ENCODE data around the gene GALNT17. TPM values are rescaled to one million over a fixed set of nuclear protein-coding genes. Genes with fewer than 3 reads are reported as not detected.

Gene GALNT17
- total and polyA plus RNA-seq, 2 experiments from 2014 or later = 11.1 to 65.6 TPM

GRCh38 chr7:71625545-71625944 lies 493.6 kb downstream of the GALNT17 start:
- H3K36me3 ChIP-seq (ENCODE audit: insufficient read depth) = no peaks in the 10 kb centered on the region
- H3K9me2 ChIP-seq (ENCODE audit: insufficient read depth) = peaks cover 21% of the 10 kb centered on the region
- no peaks in the 10 kb centered on the region for H4K20me1 ChIP-seq (replicated peaks; ENCODE audit: insufficient read depth)
- peaks cover 7% of the 10 kb centered on the region for H3K4me1 Mint-ChIP-seq
- H3K4me3 Mint-ChIP-seq = no peak overlapping the region
- H3F3A ChIP-seq (replicated peaks; ENCODE audit: low read depth) = no peaks in the 10 kb centered on the region
- ATAC-seq (no peak), DNase-seq (ENCODE audit: low spot score) (no peak)
- peaks cover 18% of the 10 kb centered on the region for H3K36me3 Mint-ChIP-seq (ENCODE audit: low read depth)
- no peak for TF ChIP-seq EZH2phosphoT487 (IDR thresholded peaks at IDR 0.05; ENCODE audit: unreplicated experiment)
- no peak for TF ChIP-seq ETS1 (IDR thresholded peaks at IDR 0.05)
- no peak for TF ChIP-seq ZNF114 (CRISPR knock-in tag; IDR thresholded peaks at IDR 0.05)
- H3K4me2 ChIP-seq = no peak overlapping the region
- H3K9me3 Mint-ChIP-seq = peaks cover 2% of the 10 kb centered on the region; the same call in 2 of the 3 replicates
- no peak overlapping the region for H3K4me3 ChIP-seq
- H3K27me3 Mint-ChIP-seq (ENCODE audit: insufficient read depth, low read depth, poor library complexity) = peaks cover 8% of the 10 kb centered on the region
- H3K27me3 ChIP-seq (ENCODE audit: insufficient read depth) = no peaks in the 10 kb centered on the region
- H2AFZ ChIP-seq = no peak overlapping the region
- no peak overlapping the region for H3K27ac ChIP-seq (ENCODE audit: low read depth)
- H3K27ac Mint-ChIP-seq = no peak overlapping the region
- no peaks in the 10 kb centered on the region for H3K79me2 ChIP-seq (replicated peaks; ENCODE audit: insufficient read depth)
- peaks cover 8% of the 10 kb centered on the region for H3K4me1 ChIP-seq (ENCODE audit: insufficient read depth)

- no peak overlapping the region for H3K27ac Mint-ChIP-seq
- Histone ChIP-seq H2AFZ (no peak overlapping the region), H3K4me3 (no peak overlapping the region), H3K9me2 (ENCODE audit: insufficient read depth) (peaks cover 21% of the 10 kb centered on the region), H3K4me2 (no peak overlapping the region), H4K20me1 (replicated peaks; ENCODE audit: insufficient read depth) (no peaks in the 10 kb centered on the region), H3K27me3 (ENCODE audit: insufficient read depth) (no peaks in the 10 kb centered on the region), H3K4me1 (ENCODE audit: insufficient read depth) (peaks cover 1% of the 10 kb centered on the region; the same call in 1 of the 2 replicates), H3F3A (replicated peaks; ENCODE audit: low read depth) (no peaks in the 10 kb centered on the region), H3K79me2 (replicated peaks; ENCODE audit: insufficient read depth) (no peaks in the 10 kb centered on the region), H3K36me3 (ENCODE audit: insufficient read depth) (no peaks in the 10 kb centered on the region), H3K27ac (ENCODE audit: low read depth) (no peak overlapping the region)
- H3K36me3 Mint-ChIP-seq (ENCODE audit: low read depth) = peaks cover 17% of the 10 kb centered on the region
- DNase-seq (ENCODE audit: low spot score) (no peak), ATAC-seq (no peak)
- peaks cover 2% of the 10 kb centered on the region for H3K4me1 Mint-ChIP-seq
- peaks cover 2% of the 10 kb centered on the region; the same call in 2 of the 3 replicates for H3K9me3 Mint-ChIP-seq
- no peak overlapping the region for H3K4me3 Mint-ChIP-seq
- H3K27me3 Mint-ChIP-seq (ENCODE audit: insufficient read depth, low read depth, poor library complexity) = peaks cover 6% of the 10 kb centered on the region
- no peak for TF ChIP-seq ZNF114 (CRISPR knock-in tag; IDR thresholded peaks at IDR 0.05)
- no peak for TF ChIP-seq CREB1 (CRISPR knock-in tag; IDR thresholded peaks at IDR 0.05; ENCODE audit: low read depth)
- TF ChIP-seq EZH2phosphoT487 (IDR thresholded peaks at IDR 0.05; ENCODE audit: unreplicated experiment) = no peak
- TF ChIP-seq JUNB (IDR thresholded peaks at IDR 0.05; ENCODE audit: unreplicated experiment) = no peak
- no peak for TF ChIP-seq ZNF331 (CRISPR knock-in tag; IDR thresholded peaks at IDR 0.05; ENCODE audit: low read depth)
- no peak for TF ChIP-seq STAT1 (IDR thresholded peaks at IDR 0.05; ENCODE audit: unreplicated experiment)
- TF ChIP-seq EZH2 (IDR thresholded peaks at IDR 0.05; ENCODE audit: low read depth, unreplicated experiment) = no peak
- TF ChIP-seq NANOG (IDR thresholded peaks at IDR 0.05; ENCODE audit: borderline replicate concordance) = no peak
- no peak for TF ChIP-seq ZNF462 (CRISPR knock-in tag; IDR thresholded peaks at IDR 0.05)
- TF ChIP-seq ETS1 (IDR thresholded peaks at IDR 0.05) = no peak
- TF ChIP-seq CTCF (conservative IDR thresholded peaks at IDR 0.05; ENCODE audit: low read depth in 2 of 2) = no peak
Observed at GRCh38 chr7:71626206-71626605, 494.3 kb downstream of the GALNT17 start.

Measured in GM23338 (cell line).